ENCODE data around the gene UBAP2L.

DNA sequence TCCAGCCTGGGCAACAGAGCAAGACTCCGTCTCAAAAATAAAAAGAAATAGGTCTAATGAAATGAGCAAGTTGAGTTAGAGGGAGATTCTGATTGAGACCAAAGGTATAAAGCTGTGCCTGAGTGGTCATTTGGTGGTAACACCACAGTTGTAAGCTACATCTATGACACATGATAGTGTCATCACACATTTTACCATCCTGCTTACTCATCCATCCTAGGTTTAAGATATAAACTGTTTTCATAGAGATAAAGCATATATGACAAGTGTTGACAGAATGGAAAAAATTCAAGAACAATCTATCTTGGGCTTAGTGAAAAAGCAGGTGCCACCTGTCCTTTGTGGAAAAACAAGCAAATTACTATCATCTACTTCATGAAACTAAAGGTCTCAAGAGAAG lies 7.5 kb upstream of the UBAP2L start:
- no peak for TF ChIP-seq POLR2AphosphoS5 (IDR thresholded peaks at IDR 0.05; ENCODE audit: low read depth, low read length)
- no peak for TF ChIP-seq FOXP2 (optimal IDR thresholded peaks at IDR 0.05; ENCODE audit: borderline replicate concordance, extremely low read depth, extremely low read length, insufficient read depth)

All from PFSK-1 (cell line).